GM23338 (cell line): ENCODE data around the gene ZACN. TPM values are rescaled to one million over a fixed set of nuclear protein-coding genes. Genes with fewer than 3 reads are reported as not detected.

ENCODE experiments used
- ATAC-seq: fragments of 200-7000 bp; cut with Tn5 transposase; 3 replicates; pipeline ENCODE4 v1.9.1; 2020
- DNase-seq: peaks from one replicate; pipeline ENCODE4 v3.0.0-alpha.2; 2015; ENCODE audit warnings: low spot score
- H2AFZ ChIP-seq: fragments of 200-600 bp; sonication (generic); 2 replicates; pipeline ENCODE4 v1.8.0; 2016; ENCODE audit warnings: antibody characterized with exemption, mild to moderate bottlenecking, moderate library complexity
- H3F3A ChIP-seq: fragments of 200-600 bp; sonication (generic); replicated peaks from 2 replicates; pipeline ENCODE4 v1.8.0; 2017; ENCODE audit warnings: antibody characterized with exemption, mixed run types, low read depth
- H3K27ac ChIP-seq: fragments of 200-600 bp; sonication (generic); 2 replicates; pipeline ENCODE4 v1.6.1; 2016; ENCODE audit warnings: low read depth
- H3K27me3 ChIP-seq: fragments of 200-600 bp; sonication (generic); 2 replicates; pipeline ENCODE4 v1.8.0; 2016; ENCODE audit warnings: mild to moderate bottlenecking, mixed run types, moderate library complexity; ENCODE audit not compliant: insufficient read depth
- H3K36me3 ChIP-seq: fragments of 200-600 bp; sonication (generic); 2 replicates; pipeline ENCODE4 v1.8.0; 2016; ENCODE audit warnings: mild to moderate bottlenecking; ENCODE audit not compliant: insufficient read depth
- H3K4me1 ChIP-seq: fragments of 200-600 bp; sonication (generic); 2 replicates; pipeline ENCODE4 v1.8.0; 2016; ENCODE audit warnings: mild to moderate bottlenecking, moderate library complexity; ENCODE audit not compliant: insufficient read depth
- H3K4me2 ChIP-seq: fragments of 200-600 bp; sonication (generic); 2 replicates; pipeline ENCODE4 v1.7.1; 2017; ENCODE audit warnings: mixed run types
- H3K4me3 ChIP-seq: fragments of 200-600 bp; sonication (generic); 2 replicates; pipeline ENCODE4 v1.6.1; 2016; ENCODE audit warnings: mixed run types
- H3K79me2 ChIP-seq: fragments of 200-600 bp; sonication (generic); replicated peaks from 2 replicates; pipeline ENCODE4 v1.8.0; 2017; ENCODE audit warnings: mild to moderate bottlenecking; ENCODE audit not compliant: insufficient read depth
- H3K9me2 ChIP-seq: fragments of 200-600 bp; sonication (generic); 2 replicates; pipeline ENCODE4 v1.8.0; 2017; ENCODE audit not compliant: insufficient read depth
- H4K20me1 ChIP-seq: fragments of 200-600 bp; sonication (generic); replicated peaks from 2 replicates; pipeline ENCODE4 v1.8.0; 2017; ENCODE audit warnings: mild to moderate bottlenecking; ENCODE audit not compliant: insufficient read depth
- H3K27ac Mint-ChIP-seq: 2 replicates; pipeline ENCODE4 v1.8.0; 2020; ENCODE audit warnings: inconsistent platforms, mild to moderate bottlenecking, moderate library complexity, mixed read lengths
- H3K27me3 Mint-ChIP-seq: 3 replicates; pipeline ENCODE4 v1.8.0; 2022; ENCODE audit warnings: low read depth, mild to moderate bottlenecking, moderate library complexity, mixed read lengths, inconsistent platforms; ENCODE audit not compliant: insufficient read depth, poor library complexity
- H3K36me3 Mint-ChIP-seq: 3 replicates; pipeline ENCODE4 v1.8.0; 2021; ENCODE audit warnings: low read depth, mild to moderate bottlenecking, inconsistent platforms, moderate library complexity, mixed read lengths
- H3K4me1 Mint-ChIP-seq: 3 replicates; pipeline ENCODE4 v1.8.0; 2020; ENCODE audit warnings: mild to moderate bottlenecking, inconsistent platforms, mixed read lengths
- H3K4me3 Mint-ChIP-seq: 3 replicates; pipeline ENCODE4 v1.8.0; 2021; ENCODE audit warnings: moderate library complexity, mild to moderate bottlenecking, inconsistent platforms, mixed read lengths
- H3K9me3 Mint-ChIP-seq: 3 replicates; pipeline ENCODE4 v1.8.0; 2020; ENCODE audit warnings: moderate library complexity, mild to moderate bottlenecking, inconsistent platforms, mixed read lengths
- CREB1 ChIP-seq: fragments of 250-450 bp; sonication (Bioruptor Pico); IDR thresholded peaks from 2 replicates; pipeline ENCODE4 v1.5.0; 2020; ENCODE audit warnings: low read depth, mild to moderate bottlenecking, moderate library complexity
- CTCF ChIP-seq, 2 experiments: fragments of 200-600 bp in 1 of 2; sonication (generic) in 1 of 2; conservative IDR thresholded peaks; 2 replicates each; pipeline versions ENCODE4 v1.5.1 to v1.6.1; 2016 to 2017; ENCODE audit warnings: antibody characterized with exemption in 2 of 2, low read depth in 2 of 2, mild to moderate bottlenecking in 2 of 2, moderate library complexity in 1 of 2
- EZH2 ChIP-seq: fragments of 200-600 bp; sonication (generic); IDR thresholded peaks from one replicate; pipeline ENCODE4 v1.8.0; 2017; ENCODE audit warnings: antibody characterized with exemption, mild to moderate bottlenecking, low read depth; ENCODE audit not compliant: unreplicated experiment
- JUNB ChIP-seq: IDR thresholded peaks from one replicate; pipeline ENCODE4 v1.6.1; 2016; ENCODE audit warnings: antibody characterized with exemption; ENCODE audit not compliant: unreplicated experiment
- NANOG ChIP-seq: IDR thresholded peaks from 2 replicates; pipeline ENCODE4 v1.6.1; 2016; ENCODE audit warnings: antibody characterized with exemption, borderline replicate concordance
- POLR2AphosphoS5 ChIP-seq: IDR thresholded peaks from 2 replicates; pipeline ENCODE4 v1.6.1; 2016; ENCODE audit warnings: antibody characterized with exemption, low read depth
- STAT1 ChIP-seq: IDR thresholded peaks from one replicate; pipeline ENCODE4 v1.6.1; 2016; ENCODE audit warnings: antibody characterized with exemption; ENCODE audit not compliant: unreplicated experiment
- ZNF114 ChIP-seq: fragments of 250-450 bp; sonication (Bioruptor Pico); IDR thresholded peaks from 2 replicates; pipeline ENCODE4 v1.5.0; 2020; ENCODE audit warnings: mild to moderate bottlenecking, moderate library complexity
- ZNF331 ChIP-seq: fragments of 250-450 bp; sonication (Bioruptor Pico); IDR thresholded peaks from 2 replicates; pipeline ENCODE4 v1.5.0; 2020; ENCODE audit warnings: low read depth, mild to moderate bottlenecking, moderate library complexity
- ZNF462 ChIP-seq: fragments of 250-450 bp; sonication (Bioruptor Pico); IDR thresholded peaks from 2 replicates; pipeline ENCODE4 v1.5.0; 2020; ENCODE audit warnings: mild to moderate bottlenecking, moderate library complexity
- polyA plus RNA-seq: library from polyadenylated mRNA; unstranded; fragments of >200 nt; fragmentation: Nextera tagmentation; extraction: Ambion mirVana; gene quantifications from 2 replicates; pipeline ENCODE4 v1.2.1, GENCODE V29; 2016
- total RNA-seq: library from RNA; depleted of rRNA; stranded (reverse); fragments of >200 nt; shearing (Covaris generic); gene quantifications from 2 replicates; pipeline ENCODE4 v1.2.3, GENCODE V29; 2014

The ZACN gene
- total and polyA plus RNA-seq, 2 experiments from 2014 or later: 0.47 TPM; not detected in 1

GRCh38 chr17:76119409-76120371 is 40.7 kb downstream of the ZACN start:
- Histone ChIP-seq H3K27ac (no peak overlapping the region), H3K36me3 (no peaks in the 10 kb centered on the region), H3K79me2 (no peaks in the 10 kb centered on the region), H3K27me3 (0 out of 2 replicates have a peak, but pooled peaks cover 4% of the 10 kb centered on the region), H4K20me1 (no peaks in the 10 kb centered on the region), H3K4me3 (no peak overlapping the region), H3K9me2 (no peaks in the 10 kb centered on the region), H3F3A (peaks cover 11% of the 10 kb centered on the region), H2AFZ (peak overlapping the region; percentile 81), H3K4me1 (peaks cover 29% of the 10 kb centered on the region; the same call in 1 of the 2 replicates), H3K4me2 (peak overlapping the region; percentile 68; the same call in 1 of the 2 replicates)
- DNase-seq: no peak
- H3K4me1 Mint-ChIP-seq: peaks cover 21% of the 10 kb centered on the region
- ATAC-seq: no peak
- H3K27me3 Mint-ChIP-seq: peaks cover 19% of the 10 kb centered on the region
- H3K9me3 Mint-ChIP-seq: no peaks in the 10 kb centered on the region; the same call in 2 of the 3 replicates
- no peaks in the 10 kb centered on the region for H3K36me3 Mint-ChIP-seq
- H3K4me3 Mint-ChIP-seq: no peak overlapping the region; the same call in 2 of the 3 replicates
- H3K27ac Mint-ChIP-seq: no peak overlapping the region; the same call in 1 of the 2 replicates
- TF ChIP-seq ZNF462 (no peak), ZNF331 (no peak), ZNF114 (CRISPR knock-in tag) (no peak), NANOG (no peak), CTCF (conservative IDR thresholded peaks at IDR 0.05; ENCODE audit: low read depth in 2 of 2) (no peak), EZH2 (no peak), STAT1 (no peak), CREB1 (no peak), JUNB (no peak), POLR2AphosphoS5 (no peak)
